ENCODE measurements around the gene PAK6. TPM values are rescaled to one million over a fixed set of nuclear protein-coding genes. Genes with fewer than 3 reads are reported as not detected.

Gene PAK6
- total and polyA plus RNA-seq, 4 donors = 0.05 to 0.17 (median 0.10) TPM

DNA sequence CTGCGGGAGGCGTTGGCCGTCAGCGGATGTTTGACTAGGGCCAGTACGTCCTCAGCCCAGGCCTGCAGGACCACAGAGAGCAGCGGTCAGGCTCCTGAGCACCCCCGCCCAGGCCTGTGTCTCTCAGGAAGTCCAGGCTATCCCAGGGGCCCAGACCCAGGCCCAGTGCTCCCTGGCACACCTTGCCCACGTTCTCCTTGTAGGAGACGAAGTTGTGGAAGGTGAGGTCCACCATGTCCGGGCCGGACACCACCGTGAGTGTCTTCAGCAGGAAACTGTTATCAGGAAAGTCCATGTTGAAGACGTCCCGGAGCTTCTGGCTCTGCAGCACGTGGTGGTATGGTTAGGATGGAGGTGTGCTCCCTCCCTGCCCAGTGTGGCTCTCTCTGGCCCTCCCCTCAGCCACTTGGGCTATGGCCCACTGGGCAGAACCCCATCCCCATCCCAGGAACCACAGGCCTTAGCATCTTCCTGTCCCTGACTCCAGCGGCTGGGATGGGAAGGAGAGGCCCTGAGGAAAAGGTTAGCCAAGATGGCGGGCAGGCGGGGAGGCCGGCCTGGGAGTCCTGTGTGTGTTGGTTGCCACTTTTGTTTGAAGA, 63.5 kb downstream of the PAK6 start:
- Histone ChIP-seq H3K9me3 (ENCODE audit: control insufficient read depth in 4 of 4, low read length in 3 of 4) (peaks cover 0 to 4% (median 0%) of the 10 kb centered on the region in 4 donors), H3K9ac (ENCODE audit: low read depth in 1 of 2, low read length in 2 of 2) (no peak overlapping the region), H3K4me1 (ENCODE audit: control insufficient read depth in 4 of 4, insufficient read depth in 4 of 4, low read length in 3 of 4) (no peaks in the 10 kb centered on the region), H3K27ac (ENCODE audit: low read depth in 1 of 2, low read length in 2 of 2) (no peak overlapping the region), H3K27me3 (ENCODE audit: control insufficient read depth in 4 of 4, insufficient read depth in 4 of 4, low read length in 3 of 4) (no peaks in the 10 kb centered on the region), H3K4me3 (ENCODE audit: low read depth in 1 of 3, low read length in 3 of 3) (no peak overlapping the region), H3K36me3 (ENCODE audit: control insufficient read depth in 4 of 4, insufficient read depth in 3 of 4, low read depth in 1 of 4, low read length in 3 of 4) (peaks cover 0 to 2% (median 0%) of the 10 kb centered on the region in 4 donors)
- no peak for DNase-seq (ENCODE audit: low spot score)
- TF ChIP-seq YY1 (IDR thresholded peaks at IDR 0.05) = no peak
- TF ChIP-seq SP1 (IDR thresholded peaks at IDR 0.05) = no peak
- TF ChIP-seq RAD21 (IDR thresholded peaks at IDR 0.05) = no peak
- TF ChIP-seq ZBTB33 (IDR thresholded peaks at IDR 0.05) = no peak
- TF ChIP-seq FOXA2 (IDR thresholded peaks at IDR 0.05) = no peak
- TF ChIP-seq FOXA1 (IDR thresholded peaks at IDR 0.05) = no peak
- TF ChIP-seq TAF1 (conservative IDR thresholded peaks at IDR 0.05) = no peak
- no peak for TF ChIP-seq HNF4G (IDR thresholded peaks at IDR 0.05)
- 89% methylated on average over 19 of the region's 19 CpGs for WGBS

GRCh38 chr15:40302981-40303380, 64.1 kb downstream of the PAK6 start:
- Histone ChIP-seq H3K4me1 (ENCODE audit: control insufficient read depth in 4 of 4, insufficient read depth in 4 of 4, low read length in 3 of 4) (no peaks in the 10 kb centered on the region), H3K27ac (ENCODE audit: low read depth in 1 of 2, low read length in 2 of 2) (no peak overlapping the region), H3K9ac (ENCODE audit: low read depth in 1 of 2, low read length in 2 of 2) (no peak overlapping the region), H3K4me3 (ENCODE audit: low read depth in 1 of 3, low read length in 3 of 3) (no peak overlapping the region), H3K36me3 (ENCODE audit: control insufficient read depth in 4 of 4, insufficient read depth in 3 of 4, low read depth in 1 of 4, low read length in 3 of 4) (no peaks in the 10 kb centered on the region), H3K9me3 (ENCODE audit: control insufficient read depth in 4 of 4, low read length in 3 of 4) (peaks cover 0 to 4% (median 0%) of the 10 kb centered on the region in 4 donors), H3K27me3 (ENCODE audit: control insufficient read depth in 4 of 4, insufficient read depth in 4 of 4, low read length in 3 of 4) (no peaks in the 10 kb centered on the region)
- DNase-seq (ENCODE audit: low spot score) = no peak
- WGBS = 75% methylated on average over 11 of the region's 11 CpGs
- TF ChIP-seq RXRA (IDR thresholded peaks at IDR 0.05) (no peak), GABPA (IDR thresholded peaks at IDR 0.05 in 1 of 2, conservative IDR thresholded peaks at IDR 0.05 in 1 of 2) (no peak), SP1 (IDR thresholded peaks at IDR 0.05) (no peak), CTCF (IDR thresholded peaks at IDR 0.05; ENCODE audit: low read depth, low read length, missing input control) (no peak), NR2F2 (IDR thresholded peaks at IDR 0.05) (no peak), EGR1 (IDR thresholded peaks at IDR 0.05; ENCODE audit: low read depth in 2 of 2) (no peak), ZBTB33 (IDR thresholded peaks at IDR 0.05) (no peak), ATF3 (IDR thresholded peaks at IDR 0.05) (no peak), YY1 (IDR thresholded peaks at IDR 0.05) (no peak), HNF4A (conservative IDR thresholded peaks at IDR 0.05) (no peak), RAD21 (IDR thresholded peaks at IDR 0.05) (no peak), FOXA1 (IDR thresholded peaks at IDR 0.05) (no peak)
- TF ChIP-seq, protein P1, sequence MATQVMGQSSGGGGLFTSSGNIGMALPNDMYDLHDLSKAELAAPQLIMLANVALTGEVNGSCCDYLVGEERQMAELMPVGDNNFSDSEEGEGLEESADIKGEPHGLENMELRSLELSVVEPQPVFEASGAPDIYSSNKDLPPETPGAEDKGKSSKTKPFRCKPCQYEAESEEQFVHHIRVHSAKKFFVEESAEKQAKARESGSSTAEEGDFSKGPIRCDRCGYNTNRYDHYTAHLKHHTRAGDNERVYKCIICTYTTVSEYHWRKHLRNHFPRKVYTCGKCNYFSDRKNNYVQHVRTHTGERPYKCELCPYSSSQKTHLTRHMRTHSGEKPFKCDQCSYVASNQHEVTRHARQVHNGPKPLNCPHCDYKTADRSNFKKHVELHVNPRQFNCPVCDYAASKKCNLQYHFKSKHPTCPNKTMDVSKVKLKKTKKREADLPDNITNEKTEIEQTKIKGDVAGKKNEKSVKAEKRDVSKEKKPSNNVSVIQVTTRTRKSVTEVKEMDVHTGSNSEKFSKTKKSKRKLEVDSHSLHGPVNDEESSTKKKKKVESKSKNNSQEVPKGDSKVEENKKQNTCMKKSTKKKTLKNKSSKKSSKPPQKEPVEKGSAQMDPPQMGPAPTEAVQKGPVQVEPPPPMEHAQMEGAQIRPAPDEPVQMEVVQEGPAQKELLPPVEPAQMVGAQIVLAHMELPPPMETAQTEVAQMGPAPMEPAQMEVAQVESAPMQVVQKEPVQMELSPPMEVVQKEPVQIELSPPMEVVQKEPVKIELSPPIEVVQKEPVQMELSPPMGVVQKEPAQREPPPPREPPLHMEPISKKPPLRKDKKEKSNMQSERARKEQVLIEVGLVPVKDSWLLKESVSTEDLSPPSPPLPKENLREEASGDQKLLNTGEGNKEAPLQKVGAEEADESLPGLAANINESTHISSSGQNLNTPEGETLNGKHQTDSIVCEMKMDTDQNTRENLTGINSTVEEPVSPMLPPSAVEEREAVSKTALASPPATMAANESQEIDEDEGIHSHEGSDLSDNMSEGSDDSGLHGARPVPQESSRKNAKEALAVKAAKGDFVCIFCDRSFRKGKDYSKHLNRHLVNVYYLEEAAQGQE (IDR thresholded peaks at IDR 0.05) = no peak
- TF ChIP-seq, protein P2, sequence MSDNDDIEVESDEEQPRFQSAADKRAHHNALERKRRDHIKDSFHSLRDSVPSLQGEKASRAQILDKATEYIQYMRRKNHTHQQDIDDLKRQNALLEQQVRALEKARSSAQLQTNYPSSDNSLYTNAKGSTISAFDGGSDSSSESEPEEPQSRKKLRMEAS (IDR thresholded peaks at IDR 0.05) = no peak

Measured in liver (tissue), 9 donors.